ENCODE measurements around the gene CHMP2A. TPM values are rescaled to one million over a fixed set of nuclear protein-coding genes. Genes with fewer than 3 reads are reported as not detected.
A peak's percentile ranks its signal among the peaks of the same experiment; 100 is the strongest.

CHMP2A gene
- total and polyA plus RNA-seq, 2 of the 13 experiments (the other 11 are each of a cell fraction or from before 2014, with no cell fraction given) = 49.7 to 55.0 TPM

DNA sequence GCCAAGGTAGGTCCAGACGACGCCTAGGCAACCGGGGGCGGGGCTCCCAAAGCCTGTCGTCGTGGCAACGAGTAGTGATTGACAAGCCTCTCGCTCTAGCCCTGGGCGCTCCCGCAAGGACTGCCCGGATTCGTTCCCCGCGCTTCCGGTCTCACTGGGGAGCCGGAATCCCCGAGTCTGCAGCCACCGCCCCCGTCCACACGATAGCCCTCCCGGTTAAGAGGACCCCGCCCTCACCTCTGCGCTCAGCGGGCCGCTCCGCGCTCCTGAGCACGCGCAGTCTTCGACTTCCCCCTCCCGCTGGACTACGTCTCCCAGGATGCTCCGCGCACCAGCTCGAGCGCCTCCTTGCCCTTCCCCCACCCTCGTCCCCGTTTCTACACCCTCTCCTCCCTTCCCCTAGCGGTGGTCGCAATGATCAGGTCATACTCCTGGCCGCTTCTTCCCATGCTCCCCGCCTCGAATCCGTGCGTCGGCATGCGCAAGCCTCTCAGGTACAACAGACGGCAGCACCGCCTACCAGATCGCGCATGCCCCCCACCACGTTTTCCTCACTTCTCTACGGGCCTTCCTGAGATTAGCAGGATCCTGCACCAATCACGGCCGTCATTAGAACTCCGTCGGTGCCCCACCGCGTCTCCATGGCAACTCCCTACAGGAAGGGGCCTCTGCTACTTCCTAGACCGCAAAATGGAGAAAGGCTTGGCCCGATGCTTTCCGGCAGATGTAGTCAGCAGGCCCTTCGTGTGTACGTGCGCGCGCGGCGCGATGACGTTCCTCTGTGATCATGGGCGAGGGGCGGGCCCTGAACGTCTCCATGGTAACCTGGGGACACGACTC is 18.1 kb upstream of the CHMP2A start, which contains the start of gene MZF1 (continued):
- TF ChIP-seq FOXA3 (CRISPR knock-in tag; IDR thresholded peaks at IDR 0.05) = peak; percentile 13; the same call in 1 of the 2 replicates
- TF ChIP-seq, protein P1, sequence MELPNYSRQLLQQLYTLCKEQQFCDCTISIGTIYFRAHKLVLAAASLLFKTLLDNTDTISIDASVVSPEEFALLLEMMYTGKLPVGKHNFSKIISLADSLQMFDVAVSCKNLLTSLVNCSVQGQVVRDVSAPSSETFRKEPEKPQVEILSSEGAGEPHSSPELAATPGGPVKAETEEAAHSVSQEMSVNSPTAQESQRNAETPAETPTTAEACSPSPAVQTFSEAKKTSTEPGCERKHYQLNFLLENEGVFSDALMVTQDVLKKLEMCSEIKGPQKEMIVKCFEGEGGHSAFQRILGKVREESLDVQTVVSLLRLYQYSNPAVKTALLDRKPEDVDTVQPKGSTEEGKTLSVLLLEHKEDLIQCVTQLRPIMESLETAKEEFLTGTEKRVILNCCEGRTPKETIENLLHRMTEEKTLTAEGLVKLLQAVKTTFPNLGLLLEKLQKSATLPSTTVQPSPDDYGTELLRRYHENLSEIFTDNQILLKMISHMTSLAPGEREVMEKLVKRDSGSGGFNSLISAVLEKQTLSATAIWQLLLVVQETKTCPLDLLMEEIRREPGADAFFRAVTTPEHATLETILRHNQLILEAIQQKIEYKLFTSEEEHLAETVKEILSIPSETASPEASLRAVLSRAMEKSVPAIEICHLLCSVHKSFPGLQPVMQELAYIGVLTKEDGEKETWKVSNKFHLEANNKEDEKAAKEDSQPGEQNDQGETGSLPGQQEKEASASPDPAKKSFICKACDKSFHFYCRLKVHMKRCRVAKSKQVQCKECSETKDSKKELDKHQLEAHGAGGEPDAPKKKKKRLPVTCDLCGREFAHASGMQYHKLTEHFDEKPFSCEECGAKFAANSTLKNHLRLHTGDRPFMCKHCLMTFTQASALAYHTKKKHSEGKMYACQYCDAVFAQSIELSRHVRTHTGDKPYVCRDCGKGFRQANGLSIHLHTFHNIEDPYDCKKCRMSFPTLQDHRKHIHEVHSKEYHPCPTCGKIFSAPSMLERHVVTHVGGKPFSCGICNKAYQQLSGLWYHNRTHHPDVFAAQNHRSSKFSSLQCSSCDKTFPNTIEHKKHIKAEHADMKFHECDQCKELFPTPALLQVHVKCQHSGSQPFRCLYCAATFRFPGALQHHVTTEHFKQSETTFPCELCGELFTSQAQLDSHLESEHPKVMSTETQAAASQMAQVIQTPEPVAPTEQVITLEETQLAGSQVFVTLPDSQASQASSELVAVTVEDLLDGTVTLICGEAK (IDR thresholded peaks at IDR 0.05) = peak; percentile 44; the same call in 1 of the 2 replicates
- TF ChIP-seq, protein P1 (CRISPR knock-in tag; IDR thresholded peaks at IDR 0.05) = peak; percentile 56
- peak; percentile 89 for TF ChIP-seq ZFX (CRISPR knock-in tag; IDR thresholded peaks at IDR 0.05; ENCODE audit: low read depth)
- TF ChIP-seq, protein P2, sequence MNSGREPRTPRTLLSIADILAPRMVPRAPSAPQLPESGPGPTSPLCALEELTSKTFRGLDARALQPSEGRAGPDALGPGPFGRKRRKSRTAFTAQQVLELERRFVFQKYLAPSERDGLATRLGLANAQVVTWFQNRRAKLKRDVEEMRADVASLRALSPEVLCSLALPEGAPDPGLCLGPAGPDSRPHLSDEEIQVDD (CRISPR knock-in tag; IDR thresholded peaks at IDR 0.05; ENCODE audit: borderline replicate concordance) = 0 out of 2 replicates have a peak, but pooled peaks have one; percentile 75
- peak; percentile 93; the same call in 1 of the 2 replicates for TF ChIP-seq ARID4A (CRISPR knock-in tag; IDR thresholded peaks at IDR 0.05; ENCODE audit: borderline replicate concordance)
- TF ChIP-seq, protein P3, sequence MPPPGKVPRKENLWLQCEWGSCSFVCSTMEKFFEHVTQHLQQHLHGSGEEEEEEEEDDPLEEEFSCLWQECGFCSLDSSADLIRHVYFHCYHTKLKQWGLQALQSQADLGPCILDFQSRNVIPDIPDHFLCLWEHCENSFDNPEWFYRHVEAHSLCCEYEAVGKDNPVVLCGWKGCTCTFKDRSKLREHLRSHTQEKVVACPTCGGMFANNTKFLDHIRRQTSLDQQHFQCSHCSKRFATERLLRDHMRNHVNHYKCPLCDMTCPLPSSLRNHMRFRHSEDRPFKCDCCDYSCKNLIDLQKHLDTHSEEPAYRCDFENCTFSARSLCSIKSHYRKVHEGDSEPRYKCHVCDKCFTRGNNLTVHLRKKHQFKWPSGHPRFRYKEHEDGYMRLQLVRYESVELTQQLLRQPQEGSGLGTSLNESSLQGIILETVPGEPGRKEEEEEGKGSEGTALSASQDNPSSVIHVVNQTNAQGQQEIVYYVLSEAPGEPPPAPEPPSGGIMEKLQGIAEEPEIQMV (CRISPR knock-in tag; IDR thresholded peaks at IDR 0.05; ENCODE audit: low read depth) = 0 out of 2 replicates have a peak, but pooled peaks have one; percentile 26
- no peak for TF ChIP-seq ZNF24 (IDR thresholded peaks at IDR 0.05)
- TF ChIP-seq ZNF160 (CRISPR knock-in tag; IDR thresholded peaks at IDR 0.05) = no peak
- no peak for TF ChIP-seq HDAC2 (CRISPR knock-in tag; IDR thresholded peaks at IDR 0.05)
- TF ChIP-seq U2AF1 (optimal IDR thresholded peaks at IDR 0.05; ENCODE audit: low read depth, low read length) = peak; percentile 13
- no peak for TF ChIP-seq ZNF256 (CRISPR knock-in tag; conservative IDR thresholded peaks at IDR 0.05)
- TF ChIP-seq ZNF274 (CRISPR knock-in tag; IDR thresholded peaks at IDR 0.05) = peak; percentile 76; the same call in 1 of the 2 replicates
